KMS-11 (cell line): ENCODE data around the gene HOXC4.

Experiments
- H2AFZ ChIP-seq: fragments of 200-600 bp; sonication (generic); 2 replicates; pipeline ENCODE4 v1.6.1; 2016; ENCODE audit warnings: antibody characterized with exemption, mixed run types, low read depth
- H3K27ac ChIP-seq: fragments of 200-600 bp; sonication (generic); 2 replicates; pipeline ENCODE4 v1.6.1; 2016; ENCODE audit warnings: mild to moderate bottlenecking, mixed run types
- H3K27me3 ChIP-seq: fragments of 200-600 bp; sonication (generic); 2 replicates; pipeline ENCODE4 v1.6.1; 2017; ENCODE audit warnings: mild to moderate bottlenecking, low read depth, mixed run types, moderate library complexity; ENCODE audit not compliant: insufficient read depth
- H3K36me3 ChIP-seq: fragments of 200-600 bp; sonication (generic); 2 replicates; pipeline ENCODE4 v1.6.1; 2017; ENCODE audit warnings: mild to moderate bottlenecking, mixed run types; ENCODE audit not compliant: insufficient read depth
- H3K4me1 ChIP-seq: fragments of 200-600 bp; sonication (generic); 2 replicates; pipeline ENCODE4 v1.6.1; 2016; ENCODE audit warnings: mild to moderate bottlenecking, low read depth, mixed run types; ENCODE audit not compliant: poor library complexity, severe bottlenecking
- H3K4me2 ChIP-seq: fragments of 200-600 bp; sonication (generic); 2 replicates; pipeline ENCODE4 v1.7.0; 2016; ENCODE audit warnings: mild to moderate bottlenecking, mixed run types
- H3K4me3 ChIP-seq: fragments of 200-600 bp; sonication (generic); IDR thresholded peaks from 2 replicates; pipeline ENCODE4 v1.6.1; 2017; ENCODE audit warnings: low read depth, low read length, mixed read lengths; ENCODE audit not compliant: insufficient read depth
- H3K79me2 ChIP-seq: fragments of 200-600 bp; sonication (generic); 2 replicates; pipeline ENCODE4 v1.6.1; 2016; ENCODE audit warnings: low read depth, mixed run types; ENCODE audit not compliant: insufficient read depth
- H3K9ac ChIP-seq: fragments of 200-600 bp; sonication (generic); 2 replicates; pipeline ENCODE4 v1.6.1; 2016; ENCODE audit warnings: mild to moderate bottlenecking, mixed run types
- H4K20me1 ChIP-seq: fragments of 200-600 bp; sonication (generic); 2 replicates; pipeline ENCODE4 v1.6.1; 2016; ENCODE audit warnings: mild to moderate bottlenecking, mixed run types; ENCODE audit not compliant: insufficient read depth
- TF ChIP-seq, protein P1 (sequence below): fragments of 200-600 bp; sonication (generic); conservative IDR thresholded peaks from 2 replicates; pipeline ENCODE4 v1.6.1; 2017; ENCODE audit warnings: low read depth, mild to moderate bottlenecking, antibody characterized with exemption, low read length, moderate library complexity, mixed read lengths

Gene HOXC4

DNA sequence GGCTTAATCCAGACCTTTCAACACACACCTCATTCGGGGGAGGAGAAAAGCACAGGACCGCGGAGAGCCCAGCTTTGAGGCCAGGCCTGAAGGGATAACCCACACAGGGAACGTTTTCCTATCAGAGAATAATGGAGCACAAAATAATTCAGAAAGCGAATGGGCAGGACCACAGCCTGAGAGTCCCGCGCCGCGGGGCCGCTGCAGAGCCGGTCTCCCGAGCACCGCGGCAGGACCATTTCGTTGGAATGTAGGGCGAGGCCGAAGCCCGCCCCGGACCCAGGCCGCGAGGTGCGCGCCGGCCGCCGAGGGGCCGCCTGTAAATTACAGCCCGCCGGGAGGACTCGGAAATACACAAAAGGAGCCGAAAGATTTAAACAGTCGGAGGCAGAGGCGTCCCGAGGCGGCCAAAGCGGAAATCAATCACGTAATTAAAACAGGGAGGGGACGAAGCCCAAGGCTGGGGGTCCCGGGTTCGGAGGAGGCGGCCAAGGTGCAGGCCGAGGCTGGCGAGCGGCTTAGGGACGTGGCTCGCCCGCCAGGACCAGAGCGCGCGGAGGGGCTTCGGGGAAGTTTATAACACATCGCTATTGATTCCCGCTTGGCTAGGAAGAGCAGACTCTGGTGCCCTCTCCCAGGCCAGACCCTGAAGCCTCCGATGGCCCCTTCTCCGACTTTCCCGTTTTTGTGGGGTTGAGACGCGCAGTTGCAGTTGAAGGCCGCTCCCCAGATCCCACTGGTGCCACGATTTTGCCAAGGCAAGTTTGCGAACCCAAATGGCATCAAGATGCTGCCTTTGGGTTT is 6.3 kb upstream of the HOXC4 start:
- Histone ChIP-seq H2AFZ (no peak overlapping the region), H3K4me3 (no peak overlapping the region), H3K27me3 (peaks cover 98% of the 10 kb centered on the region), H3K4me2 (no peak overlapping the region), H3K79me2 (no peaks in the 10 kb centered on the region), H3K4me1 (no peaks in the 10 kb centered on the region), H3K27ac (no peak overlapping the region), H4K20me1 (no peaks in the 10 kb centered on the region), H3K36me3 (no peaks in the 10 kb centered on the region), H3K9ac (no peak overlapping the region)
- TF ChIP-seq, protein P1, sequence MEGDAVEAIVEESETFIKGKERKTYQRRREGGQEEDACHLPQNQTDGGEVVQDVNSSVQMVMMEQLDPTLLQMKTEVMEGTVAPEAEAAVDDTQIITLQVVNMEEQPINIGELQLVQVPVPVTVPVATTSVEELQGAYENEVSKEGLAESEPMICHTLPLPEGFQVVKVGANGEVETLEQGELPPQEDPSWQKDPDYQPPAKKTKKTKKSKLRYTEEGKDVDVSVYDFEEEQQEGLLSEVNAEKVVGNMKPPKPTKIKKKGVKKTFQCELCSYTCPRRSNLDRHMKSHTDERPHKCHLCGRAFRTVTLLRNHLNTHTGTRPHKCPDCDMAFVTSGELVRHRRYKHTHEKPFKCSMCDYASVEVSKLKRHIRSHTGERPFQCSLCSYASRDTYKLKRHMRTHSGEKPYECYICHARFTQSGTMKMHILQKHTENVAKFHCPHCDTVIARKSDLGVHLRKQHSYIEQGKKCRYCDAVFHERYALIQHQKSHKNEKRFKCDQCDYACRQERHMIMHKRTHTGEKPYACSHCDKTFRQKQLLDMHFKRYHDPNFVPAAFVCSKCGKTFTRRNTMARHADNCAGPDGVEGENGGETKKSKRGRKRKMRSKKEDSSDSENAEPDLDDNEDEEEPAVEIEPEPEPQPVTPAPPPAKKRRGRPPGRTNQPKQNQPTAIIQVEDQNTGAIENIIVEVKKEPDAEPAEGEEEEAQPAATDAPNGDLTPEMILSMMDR, result no peak

DNA sequence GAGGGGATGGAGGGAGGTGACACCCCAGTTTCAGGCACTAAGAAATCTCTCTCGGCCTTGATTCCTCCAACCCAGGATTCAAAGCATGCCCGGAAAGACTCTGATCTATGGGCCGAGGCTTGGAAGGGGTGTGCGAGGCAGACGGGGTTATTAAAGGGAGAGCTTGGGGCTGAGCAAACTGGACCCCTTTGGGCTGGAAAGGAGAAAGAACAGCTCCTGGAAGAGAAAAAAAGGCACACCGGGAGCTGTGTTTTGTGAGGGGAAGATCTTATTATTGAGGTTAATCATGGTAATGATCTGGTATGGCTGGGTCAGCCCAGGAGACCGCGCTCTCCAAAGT is 5.7 kb upstream of the HOXC4 start:
- Histone ChIP-seq H3K9ac (no peak overlapping the region), H3K27ac (no peak overlapping the region), H3K36me3 (no peaks in the 10 kb centered on the region), H3K79me2 (no peaks in the 10 kb centered on the region), H2AFZ (no peak overlapping the region), H3K4me1 (no peaks in the 10 kb centered on the region), H3K4me3 (no peak overlapping the region), H3K27me3 (peaks cover 98% of the 10 kb centered on the region), H3K4me2 (no peak overlapping the region), H4K20me1 (no peaks in the 10 kb centered on the region)
- TF ChIP-seq, protein P1, result no peak

DNA sequence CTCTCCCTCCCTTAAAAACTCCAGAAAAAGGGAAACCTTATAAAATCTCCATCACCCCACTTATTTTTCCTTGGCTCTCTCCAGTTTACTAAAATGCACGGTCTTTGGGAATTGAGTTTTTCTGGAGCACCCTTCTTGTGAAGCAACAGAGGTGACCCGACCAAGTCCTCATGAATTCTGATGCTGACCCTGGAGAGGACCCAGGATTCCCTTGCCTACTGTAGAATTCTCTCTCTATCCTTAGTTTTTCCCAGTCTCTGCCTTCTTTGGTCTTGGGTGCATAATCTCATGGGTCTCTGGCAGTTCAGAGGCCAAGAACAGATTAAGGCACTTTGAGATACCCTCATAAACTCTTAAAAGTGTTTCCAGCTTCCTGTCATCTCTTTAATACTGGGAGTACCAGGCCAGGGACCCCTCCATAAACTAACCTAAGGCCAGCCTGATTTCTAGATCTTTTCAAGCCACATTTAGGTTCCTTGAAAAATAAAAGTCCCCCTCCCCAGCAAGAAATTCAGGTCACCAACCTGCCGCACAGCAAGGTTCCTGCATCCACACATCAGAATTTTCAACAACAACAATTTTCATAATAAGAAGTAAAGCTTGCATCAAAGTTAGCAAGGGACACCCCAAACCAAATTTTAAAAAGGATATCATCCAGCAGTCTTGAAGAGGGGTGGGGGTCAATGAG is 5.1 kb upstream of the HOXC4 start:
- Histone ChIP-seq H3K36me3 (no peaks in the 10 kb centered on the region), H3K27me3 (peaks cover 99% of the 10 kb centered on the region), H3K4me3 (no peak overlapping the region), H3K79me2 (no peaks in the 10 kb centered on the region), H4K20me1 (no peaks in the 10 kb centered on the region), H3K9ac (no peak overlapping the region), H3K27ac (no peak overlapping the region), H3K4me1 (no peaks in the 10 kb centered on the region), H2AFZ (no peak overlapping the region), H3K4me2 (no peak overlapping the region)
- TF ChIP-seq, protein P1, result no peak

DNA sequence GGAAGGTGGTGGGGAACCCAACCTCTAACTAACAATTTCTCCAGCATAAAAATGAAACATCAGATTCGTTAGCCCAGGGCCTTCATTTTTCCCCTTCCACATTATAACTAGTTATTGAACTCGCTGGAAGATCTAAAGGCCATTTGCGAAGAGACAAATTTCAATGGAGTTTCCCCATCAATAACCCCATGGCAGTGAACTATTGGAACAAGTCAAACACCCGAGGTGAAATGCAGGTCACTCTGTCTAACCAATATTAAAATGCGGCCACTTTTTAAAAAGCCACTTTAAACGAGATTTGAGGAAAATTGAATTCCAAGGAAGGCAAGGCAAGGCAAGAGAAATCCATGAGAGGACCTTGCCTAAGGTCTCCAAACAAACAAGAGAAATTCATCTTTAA is 4.5 kb upstream of the HOXC4 start:
- H3K27ac ChIP-seq, result no peak overlapping the region
- peaks cover 99% of the 10 kb centered on the region for H3K27me3 ChIP-seq
- no peak overlapping the region for H3K4me2 ChIP-seq
- no peak overlapping the region for H3K4me3 ChIP-seq
- no peaks in the 10 kb centered on the region for H3K79me2 ChIP-seq
- no peaks in the 10 kb centered on the region for H4K20me1 ChIP-seq
- no peaks in the 10 kb centered on the region for H3K4me1 ChIP-seq
- H2AFZ ChIP-seq, result no peak overlapping the region
- no peaks in the 10 kb centered on the region for H3K36me3 ChIP-seq
- TF ChIP-seq, protein P1, result no peak
- no peak overlapping the region for H3K9ac ChIP-seq
